Sigmoid colon (tissue), 7 donors: ENCODE results near the gene ERVFRD-1. TPM values are rescaled to one million over a fixed set of nuclear protein-coding genes. Genes with fewer than 3 reads are reported as not detected.

ENCODE experiments used
- DNase-seq: peaks from one replicate; pipeline ENCODE4 v3.0.0-alpha.2; 2019
- H3K27ac ChIP-seq, 4 donors: fragments of 200-600 bp; sonication (generic); one replicate each; pipeline ENCODE4 v1.5.1; 2016 to 2019; ENCODE audit warnings: mild to moderate bottlenecking in 1 of 4
- H3K27me3 ChIP-seq, 3 donors: fragments of 200-600 bp; sonication (generic); one replicate each; pipeline ENCODE4 v1.5.1; 2019; ENCODE audit warnings: mild to moderate bottlenecking in 1 of 3
- H3K36me3 ChIP-seq, 4 donors: fragments of 200-600 bp; sonication (generic); one replicate each; pipeline ENCODE4 v1.5.1; 2016 to 2019
- H3K4me1 ChIP-seq, 4 donors: fragments of 200-600 bp; sonication (generic); one replicate each; pipeline ENCODE4 v1.5.1; 2017 to 2019
- H3K4me3 ChIP-seq, 4 donors: fragments of 200-600 bp; sonication (generic); one replicate each; pipeline ENCODE4 v1.5.1; 2017 to 2019; ENCODE audit warnings: mild to moderate bottlenecking in 2 of 4, moderate library complexity in 1 of 4
- H3K9me3 ChIP-seq, 4 donors: fragments of 200-600 bp in 3 of 4; sonication (generic) in 3 of 4; one replicate each; pipeline versions ENCODE4 v1.5.1 to v1.6.1; 2013 to 2019
- EP300 ChIP-seq, 4 donors: sonication (generic); formaldehyde crosslinking; IDR thresholded peaks; one replicate each; pipeline ENCODE4 v1.6.1; 2017; ENCODE audit warnings: antibody characterized with exemption in 4 of 4
- POLR2A ChIP-seq, 2 donors: fragments of 450-650 bp; IDR thresholded peaks; one replicate each; pipeline ENCODE4 v1.6.1; 2016; ENCODE audit warnings: antibody characterized with exemption in 2 of 2, mild to moderate bottlenecking in 2 of 2, moderate library complexity in 2 of 2
- POLR2AphosphoS5 ChIP-seq, 4 donors: sonication (generic); formaldehyde crosslinking; IDR thresholded peaks; one replicate each; pipeline ENCODE4 v1.6.1; 2017; ENCODE audit warnings: antibody characterized with exemption in 4 of 4
- WGBS, 2 donors: extraction: QIAGEN DNeasy Blood & Tissue Kit; methylation state at CpG; one replicate each; pipeline ENCODE4 v1.1.7; 2013; 5-methylcytosine and 5-hydroxymethylcytosine counted together
- intact Hi-C: fragments of 100-400 bp; cut with DNase I; formaldehyde crosslinking; loops from one replicate; pipeline ENCODE4 v1.15.1; 2023
- polyA plus RNA-seq, 3 donors: library from polyadenylated mRNA; stranded (reverse); fragments of 200-250 nt; gene quantifications; one replicate each; pipeline ENCODE4 v1.2.3, GENCODE V29; 2013
- total RNA-seq, 4 donors: library from RNA; depleted of rRNA; stranded (reverse); fragments of >200 nt; gene quantifications; one replicate each; pipeline ENCODE4 v1.1.0, GENCODE V29; 2016
- TF ChIP-seq, protein P1 (sequence below), 4 experiments: fragments of 450-650 bp in 3 of 4; fragments of 200-600 bp in 1 of 4; IDR thresholded peaks; one replicate each; pipeline ENCODE4 v1.5.1; 2016 to 2019; ENCODE audit warnings: antibody characterized with exemption in 4 of 4, mild to moderate bottlenecking in 3 of 4, moderate library complexity in 2 of 4
- donor health status: healthy with polysubstance abuse.
- donor health status: Bipolar disorder and iron deficiency.
- donor health status: healthy.

Gene ERVFRD-1
- total and polyA plus RNA-seq, 7 donors = 0.03 to 0.60 (median 0.36) TPM; not detected in 4

DNA sequence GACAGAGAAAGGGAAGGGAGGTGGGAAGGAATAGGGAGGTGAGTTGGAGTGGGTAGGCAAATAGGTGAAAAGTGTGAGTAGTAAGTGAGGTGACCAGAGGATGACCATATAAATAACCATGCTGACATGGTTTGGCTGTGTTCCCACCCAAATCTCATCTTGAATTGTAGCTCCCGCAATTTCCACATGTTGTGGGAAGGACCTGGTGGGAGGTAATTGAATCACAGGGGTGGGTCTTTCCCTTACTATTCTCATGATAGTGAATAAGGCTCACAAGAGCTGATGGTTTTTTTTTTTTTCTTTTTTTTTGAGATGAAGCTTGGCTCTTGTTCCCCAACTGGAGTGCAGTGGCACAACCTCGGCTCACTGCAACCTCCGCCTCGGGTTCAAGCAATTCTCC is 39.4 kb downstream of the ERVFRD-1 start:
- Histone ChIP-seq H3K4me1 (no peaks in the 10 kb centered on the region), H3K27me3 (no peaks in the 10 kb centered on the region), H3K36me3 (no peaks in the 10 kb centered on the region), H3K27ac (no peak overlapping the region), H3K4me3 (no peak overlapping the region), H3K9me3 (no peaks in the 10 kb centered on the region)
- intact Hi-C loops = no loop called here
- 83 to 94% methylated on average over 4 of the region's 4 CpGs for WGBS, 2 donors
- DNase-seq = no peak
- no peak for TF ChIP-seq POLR2AphosphoS5 (IDR thresholded peaks at IDR 0.05)
- no peak for TF ChIP-seq POLR2A (IDR thresholded peaks at IDR 0.05)
- no peak for TF ChIP-seq EP300 (IDR thresholded peaks at IDR 0.05)
- TF ChIP-seq, protein P1, sequence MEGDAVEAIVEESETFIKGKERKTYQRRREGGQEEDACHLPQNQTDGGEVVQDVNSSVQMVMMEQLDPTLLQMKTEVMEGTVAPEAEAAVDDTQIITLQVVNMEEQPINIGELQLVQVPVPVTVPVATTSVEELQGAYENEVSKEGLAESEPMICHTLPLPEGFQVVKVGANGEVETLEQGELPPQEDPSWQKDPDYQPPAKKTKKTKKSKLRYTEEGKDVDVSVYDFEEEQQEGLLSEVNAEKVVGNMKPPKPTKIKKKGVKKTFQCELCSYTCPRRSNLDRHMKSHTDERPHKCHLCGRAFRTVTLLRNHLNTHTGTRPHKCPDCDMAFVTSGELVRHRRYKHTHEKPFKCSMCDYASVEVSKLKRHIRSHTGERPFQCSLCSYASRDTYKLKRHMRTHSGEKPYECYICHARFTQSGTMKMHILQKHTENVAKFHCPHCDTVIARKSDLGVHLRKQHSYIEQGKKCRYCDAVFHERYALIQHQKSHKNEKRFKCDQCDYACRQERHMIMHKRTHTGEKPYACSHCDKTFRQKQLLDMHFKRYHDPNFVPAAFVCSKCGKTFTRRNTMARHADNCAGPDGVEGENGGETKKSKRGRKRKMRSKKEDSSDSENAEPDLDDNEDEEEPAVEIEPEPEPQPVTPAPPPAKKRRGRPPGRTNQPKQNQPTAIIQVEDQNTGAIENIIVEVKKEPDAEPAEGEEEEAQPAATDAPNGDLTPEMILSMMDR (IDR thresholded peaks at IDR 0.05) = no peak

DNA sequence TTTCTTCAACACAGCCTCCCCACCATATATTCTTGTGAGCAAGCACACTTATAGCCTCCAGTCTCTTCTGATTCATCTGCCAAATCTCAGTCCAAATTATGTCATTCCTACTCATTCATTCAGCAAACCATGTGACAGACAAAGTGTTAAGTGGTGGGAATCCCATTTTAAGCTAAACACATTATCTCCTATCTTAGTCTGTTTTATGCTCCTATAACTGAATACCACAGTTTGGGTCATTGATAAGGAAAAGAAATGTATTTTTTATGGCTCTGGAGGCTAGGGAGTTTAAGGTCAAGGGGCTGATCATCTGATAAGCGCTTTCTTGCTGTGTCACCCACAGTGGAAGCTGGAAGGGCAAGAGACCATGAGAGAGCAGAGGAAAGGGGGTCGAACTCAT is 41.8 kb downstream of the ERVFRD-1 start:
- TF ChIP-seq, protein P1 (IDR thresholded peaks at IDR 0.05) = no peak
- no peak for TF ChIP-seq EP300 (IDR thresholded peaks at IDR 0.05)
- Histone ChIP-seq H3K4me3 (no peak overlapping the region), H3K9me3 (no peaks in the 10 kb centered on the region), H3K36me3 (no peaks in the 10 kb centered on the region), H3K27ac (no peak overlapping the region), H3K4me1 (no peaks in the 10 kb centered on the region), H3K27me3 (no peaks in the 10 kb centered on the region)
- intact Hi-C loops = loop anchor here (10.0 kb wide), 1 partner anchor 115 kb away; no protein-coding TSS in a partner anchor
- WGBS, 2 donors = 54 to 62% methylated on average over 2 of the region's 2 CpGs
- DNase-seq = no peak

DNA sequence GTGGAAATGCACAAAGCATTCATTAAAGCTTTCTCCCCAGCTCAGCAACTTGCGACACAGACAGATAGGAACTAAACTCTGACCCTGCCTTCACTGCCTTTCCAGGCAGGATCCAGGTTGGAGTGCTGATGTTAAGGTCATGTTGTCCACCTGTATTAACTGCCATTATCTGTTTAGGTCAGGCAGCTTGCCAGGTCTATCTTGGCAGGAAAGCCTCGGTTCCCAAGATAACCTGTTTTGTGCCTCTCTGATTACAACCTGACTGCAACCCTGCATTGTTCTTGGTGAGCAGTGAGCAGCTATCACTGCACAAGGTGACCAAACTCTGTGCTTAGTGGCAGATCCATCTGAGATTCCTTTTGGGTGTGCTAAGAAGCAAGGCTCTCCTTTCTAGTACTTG is 44.2 kb downstream of the ERVFRD-1 start:
- no peak for DNase-seq

DNA sequence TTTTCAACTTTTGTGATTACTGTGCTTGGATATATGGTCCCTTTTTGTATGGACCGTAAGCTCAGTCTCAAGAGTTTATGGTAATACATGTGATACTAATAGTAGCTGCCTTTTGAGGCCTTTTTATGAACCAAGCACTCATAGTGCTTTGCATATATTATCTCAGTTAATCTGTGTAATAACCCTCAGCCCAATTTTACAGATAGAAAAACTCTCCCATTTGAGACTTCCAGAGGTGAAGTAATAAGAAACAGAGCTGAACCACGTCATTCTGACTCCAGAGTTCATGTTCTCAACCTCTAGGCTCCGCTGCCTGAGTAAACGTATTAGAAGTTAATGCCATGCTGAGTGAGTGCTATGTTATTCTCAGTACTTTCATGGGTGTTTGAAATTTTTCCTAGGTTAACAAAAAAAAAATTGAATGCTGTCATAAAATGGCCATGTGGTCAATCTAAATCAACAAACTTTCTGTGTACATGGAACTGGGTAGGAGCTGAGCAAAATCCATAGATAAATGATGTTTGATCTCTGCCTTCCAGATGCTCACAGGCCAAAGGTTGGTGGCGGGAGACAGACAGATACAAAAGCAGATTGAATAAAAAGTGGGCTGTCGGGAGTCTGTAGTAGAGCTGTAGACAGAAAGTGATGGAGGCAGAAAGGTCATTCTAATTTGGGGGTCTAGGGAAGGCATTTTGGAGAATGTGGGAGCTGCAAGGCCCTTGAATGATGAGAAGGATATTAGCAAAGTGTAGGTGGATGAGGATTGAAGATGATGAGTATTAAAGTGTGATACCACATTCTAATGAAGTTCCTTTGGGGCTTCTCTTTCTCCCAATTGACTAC is 44.8 kb downstream of the ERVFRD-1 start:
- intact Hi-C loops = loop anchor here (10.0 kb wide), 1 partner anchor 112 kb away; no protein-coding TSS in a partner anchor
- H3K4me3 ChIP-seq = no peak overlapping the region
- WGBS, 2 donors = 68 to 82% methylated on average over 6 of the region's 6 CpGs
- no peaks in the 10 kb centered on the region for H3K4me1 ChIP-seq
- no peak overlapping the region for H3K27ac ChIP-seq
- no peaks in the 10 kb centered on the region for H3K27me3 ChIP-seq
- no peaks in the 10 kb centered on the region for H3K36me3 ChIP-seq
- DNase-seq = no peak
- H3K9me3 ChIP-seq = no peaks in the 10 kb centered on the region
- TF ChIP-seq, protein P1 (IDR thresholded peaks at IDR 0.05) = no peak
- TF ChIP-seq POLR2AphosphoS5 (IDR thresholded peaks at IDR 0.05) (no peak), EP300 (IDR thresholded peaks at IDR 0.05) (no peak), POLR2A (IDR thresholded peaks at IDR 0.05) (no peak)

More for the DNA sequence above, 44.2 kb downstream of the ERVFRD-1 start:
- Histone ChIP-seq H3K4me1 (no peaks in the 10 kb centered on the region), H3K27me3 (no peaks in the 10 kb centered on the region), H3K9me3 (no peaks in the 10 kb centered on the region), H3K27ac (no peak overlapping the region), H3K36me3 (no peaks in the 10 kb centered on the region), H3K4me3 (no peak overlapping the region)
- 24 to 65% methylated on average over 2 of the region's 2 CpGs for WGBS, 2 donors
- TF ChIP-seq POLR2A (IDR thresholded peaks at IDR 0.05) (no peak), POLR2AphosphoS5 (IDR thresholded peaks at IDR 0.05) (no peak), EP300 (IDR thresholded peaks at IDR 0.05) (no peak)
- TF ChIP-seq, protein P1 (IDR thresholded peaks at IDR 0.05) = no peak
- intact Hi-C loops = loop anchor here (10.0 kb wide), 1 partner anchor 113 kb away; no protein-coding TSS in a partner anchor
